Measurements from ENCODE around the gene GABRB3. TPM values are rescaled to one million over a fixed set of nuclear protein-coding genes. Genes with fewer than 3 reads are reported as not detected.
A peak's percentile ranks its signal among the peaks of the same experiment; 100 is the strongest.

GABRB3 gene
- 124 TPM for total RNA-seq

- DNase-seq, result no peak
These were observed at the start of gene GABRB3 for GRCh38 chr15:26772154-26773066. Gene GABRB3 (minus strand): TSS chr15:26773066.

GRCh38 chr15:26807517-26808427 lies 34.9 kb upstream of the GABRB3 start:
- no peak for DNase-seq

GRCh38 chr15:26806574-26806973 lies 33.7 kb upstream of the GABRB3 start:
- DNase-seq, result no peak

- DNase-seq, result no peak
These were observed 33.3 kb upstream of the GABRB3 start for GRCh38 chr15:26806151-26806550.

- no peak for DNase-seq
These were observed 32.6 kb upstream of the GABRB3 start for GRCh38 chr15:26805470-26805869.

- no peak for DNase-seq
These were observed 31.4 kb upstream of the GABRB3 start for GRCh38 chr15:26804063-26804804.

- DNase-seq, result no peak
These were observed 17.3 kb upstream of the GABRB3 start for GRCh38 chr15:26790118-26790517.

- no peak for DNase-seq
These were observed 8.9 kb upstream of the GABRB3 start for GRCh38 chr15:26781816-26782215.

- no peak for DNase-seq
These were observed 1.1 kb upstream of the GABRB3 start for GRCh38 chr15:26773917-26774316.

- peak; percentile 62 for DNase-seq
These were observed 406 bp upstream of the GABRB3 start for GRCh38 chr15:26773067-26773877.

- DNase-seq, result peak; percentile 56
These were observed 1.2 kb downstream of the GABRB3 start for GRCh38 chr15:26771578-26772153.

GRCh38 chr15:26771168-26771567 lies 1.7 kb downstream of the GABRB3 start:
- DNase-seq, result no peak

GRCh38 chr15:26767169-26767670 lies 5.6 kb downstream of the GABRB3 start:
- no peak for DNase-seq

GRCh38 chr15:26766262-26766661 lies 6.6 kb downstream of the GABRB3 start:
- DNase-seq, result no peak

- DNase-seq, result no peak
These were observed 12.9 kb downstream of the GABRB3 start for GRCh38 chr15:26759986-26760385.

GRCh38 chr15:26758079-26758478 lies 14.8 kb downstream of the GABRB3 start:
- no peak for DNase-seq

GRCh38 chr15:26757141-26757540 lies 15.7 kb downstream of the GABRB3 start:
- DNase-seq, result no peak

- DNase-seq, result no peak
These were observed 28.0 kb downstream of the GABRB3 start for GRCh38 chr15:26744894-26745293.

- DNase-seq, result no peak
These were observed 33.1 kb downstream of the GABRB3 start for GRCh38 chr15:26739791-26740190.

- DNase-seq, result no peak
These were observed 33.9 kb downstream of the GABRB3 start for GRCh38 chr15:26738996-26739395.

All from occipital lobe (tissue), 2 donors.